Body of pancreas (tissue), 4 donors: ENCODE data around the gene KLHL8. TPM values are rescaled to one million over a fixed set of nuclear protein-coding genes. Genes with fewer than 3 reads are reported as not detected.

ENCODE experiments used
- ATAC-seq: fragments of 150-250 bp; one replicate; pipeline ENCODE4 v1.9.1; 2016
- DNase-seq, 4 donors: peaks; one replicate each; pipeline ENCODE4 v3.0.0-alpha.2; 2019
- H3K27ac ChIP-seq, 4 donors: fragments of 200-600 bp; sonication (generic); 1 replicate in 3 of 4; 2 replicates in 1 of 4; pipeline versions ENCODE4 v1.5.1 to v1.6.1; 2016 to 2019; ENCODE audit warnings: mild to moderate bottlenecking in 1 of 4, mixed read lengths in 1 of 4, moderate library complexity in 1 of 4
- H3K27me3 ChIP-seq, 2 donors: fragments of 200-600 bp; sonication (generic); one replicate each; pipeline ENCODE4 v1.6.0; 2016; ENCODE audit warnings: mild to moderate bottlenecking in 1 of 2
- H3K36me3 ChIP-seq, 2 donors: fragments of 200-600 bp; sonication (generic); replicated peaks in 1 of 2; 2 replicates each; pipeline ENCODE4 v1.5.1; 2016; ENCODE audit warnings: low read depth in 2 of 2; ENCODE audit not compliant: insufficient read depth in 1 of 2
- H3K4me1 ChIP-seq: fragments of 200-600 bp; sonication (generic); one replicate; pipeline ENCODE4 v1.6.0; 2016
- H3K4me3 ChIP-seq, 2 donors: fragments of 200-600 bp; sonication (generic); 1 replicate in 1 of 2; 2 replicates in 1 of 2; pipeline ENCODE4 v1.5.1; 2016 to 2019
- H3K9me3 ChIP-seq, 3 donors: fragments of 200-600 bp; sonication (generic); 1 replicate in 2 of 3; 2 replicates in 1 of 3; pipeline ENCODE4 v1.5.1; 2016
- POLR2A ChIP-seq, 3 donors: fragments of 450-650 bp; IDR thresholded peaks; one replicate each; pipeline ENCODE4 v1.6.1; 2016; ENCODE audit warnings: antibody characterized with exemption in 3 of 3, mild to moderate bottlenecking in 2 of 3
- WGBS, 2 donors: methylation state at CpG; one replicate each; pipeline ENCODE4 v1.1.5; 2017; 5-methylcytosine and 5-hydroxymethylcytosine counted together
- intact Hi-C: fragments of 100-400 bp; cut with DNase I; formaldehyde crosslinking; loops from one replicate; pipeline ENCODE4 v1.15.1; 2023
- total RNA-seq, 2 donors: library from RNA; depleted of rRNA; stranded (reverse); fragments of >200 nt; gene quantifications; one replicate each; pipeline ENCODE4 v1.1.0, GENCODE V29; 2016
- TF ChIP-seq, protein P1 (sequence below), 7 experiments: fragments of 450-650 bp in 4 of 7; fragments of 200-600 bp in 3 of 7; sonication (generic) in 3 of 7; IDR thresholded peaks; one replicate each; pipeline ENCODE4 v1.5.1; 2016 to 2019; ENCODE audit warnings: antibody characterized with exemption in 7 of 7

Gene KLHL8
- total RNA-seq, 2 donors from 2014 or later = 4.4 to 9.9 TPM

DNA sequence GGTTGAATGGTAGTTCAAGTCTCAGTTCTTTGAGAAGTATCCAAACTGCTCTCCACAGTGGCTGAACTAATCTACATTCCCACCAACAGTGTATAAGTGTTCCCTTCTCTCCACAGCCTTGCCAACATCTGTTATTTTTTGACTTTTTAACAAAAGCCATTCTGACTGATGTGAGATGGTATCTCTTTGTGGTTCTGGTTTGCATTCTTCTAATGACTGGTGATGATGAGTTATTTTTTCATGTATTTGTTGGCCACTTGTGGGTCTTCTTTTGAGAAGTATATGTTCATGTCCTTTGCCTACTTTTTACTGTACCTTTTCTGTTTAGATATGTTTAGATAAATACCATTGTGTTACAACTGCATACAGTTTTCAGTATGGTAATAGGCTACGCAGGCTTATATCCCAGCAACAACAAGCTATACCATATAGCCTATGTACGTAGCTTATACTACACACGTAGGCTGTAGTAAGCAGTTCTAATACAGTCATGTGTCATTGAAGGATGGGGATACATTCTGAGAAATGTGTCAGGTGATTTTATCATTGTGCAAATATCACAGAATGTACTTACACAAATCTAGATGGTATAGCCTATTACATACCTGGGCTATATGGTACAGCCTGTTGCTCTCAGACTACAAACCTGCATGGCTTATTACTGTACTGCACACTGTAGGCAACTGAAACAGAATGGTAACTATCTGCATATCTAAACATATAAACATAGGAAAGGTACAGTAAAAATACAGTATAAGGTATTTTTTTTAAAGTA, 28.1 kb downstream of the KLHL8 start:
- DNase-seq = no peak
- Histone ChIP-seq H3K27ac (no peak overlapping the region), H3K4me1 (peaks cover 11% of the 10 kb centered on the region), H3K27me3 (no peaks in the 10 kb centered on the region), H3K36me3 (peaks cover 0 to 2% of the 10 kb centered on the region in 2 donors), H3K4me3 (no peak overlapping the region), H3K9me3 (no peaks in the 10 kb centered on the region)
- no peak for ATAC-seq
- no peak for TF ChIP-seq POLR2A (IDR thresholded peaks at IDR 0.05)
- TF ChIP-seq, protein P1, sequence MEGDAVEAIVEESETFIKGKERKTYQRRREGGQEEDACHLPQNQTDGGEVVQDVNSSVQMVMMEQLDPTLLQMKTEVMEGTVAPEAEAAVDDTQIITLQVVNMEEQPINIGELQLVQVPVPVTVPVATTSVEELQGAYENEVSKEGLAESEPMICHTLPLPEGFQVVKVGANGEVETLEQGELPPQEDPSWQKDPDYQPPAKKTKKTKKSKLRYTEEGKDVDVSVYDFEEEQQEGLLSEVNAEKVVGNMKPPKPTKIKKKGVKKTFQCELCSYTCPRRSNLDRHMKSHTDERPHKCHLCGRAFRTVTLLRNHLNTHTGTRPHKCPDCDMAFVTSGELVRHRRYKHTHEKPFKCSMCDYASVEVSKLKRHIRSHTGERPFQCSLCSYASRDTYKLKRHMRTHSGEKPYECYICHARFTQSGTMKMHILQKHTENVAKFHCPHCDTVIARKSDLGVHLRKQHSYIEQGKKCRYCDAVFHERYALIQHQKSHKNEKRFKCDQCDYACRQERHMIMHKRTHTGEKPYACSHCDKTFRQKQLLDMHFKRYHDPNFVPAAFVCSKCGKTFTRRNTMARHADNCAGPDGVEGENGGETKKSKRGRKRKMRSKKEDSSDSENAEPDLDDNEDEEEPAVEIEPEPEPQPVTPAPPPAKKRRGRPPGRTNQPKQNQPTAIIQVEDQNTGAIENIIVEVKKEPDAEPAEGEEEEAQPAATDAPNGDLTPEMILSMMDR (IDR thresholded peaks at IDR 0.05) = no peak
- intact Hi-C loops = no loop called here
- WGBS, 2 donors = 93 to 95% methylated on average over 3 of the region's 3 CpGs

DNA sequence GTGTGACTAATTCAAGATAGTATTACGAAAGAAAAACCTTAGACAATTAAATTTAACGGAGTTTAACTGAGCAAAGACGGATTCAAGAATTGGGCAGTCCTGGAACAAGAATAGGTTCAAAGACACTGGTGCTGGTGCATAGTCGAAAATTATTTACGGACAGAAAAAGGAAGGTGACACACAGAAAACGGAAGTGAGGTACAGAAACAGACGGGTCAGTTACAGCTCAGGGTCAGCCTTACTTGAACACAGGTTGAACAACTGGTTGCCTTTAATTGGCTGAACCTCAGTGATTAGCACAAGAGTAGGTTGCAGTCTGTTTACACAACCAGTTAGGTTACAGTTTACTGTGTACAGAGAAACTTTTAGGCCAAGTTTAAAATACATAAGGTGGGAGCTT, 31.5 kb downstream of the KLHL8 start:
- whole genome bisulfite sequencing, 2 donors = 84 to 89% methylated on average over 7 of the region's 7 CpGs
- no peaks in the 10 kb centered on the region for H3K27me3 ChIP-seq
- ATAC-seq = no peak
- intact Hi-C loops = no loop called here
- no peak overlapping the region for H3K27ac ChIP-seq
- no peak for DNase-seq
- no peaks in the 10 kb centered on the region for H3K9me3 ChIP-seq
- H3K36me3 ChIP-seq = peaks cover 0 to 2% of the 10 kb centered on the region in 2 donors
- H3K4me3 ChIP-seq = no peak overlapping the region
- TF ChIP-seq, protein P1 (IDR thresholded peaks at IDR 0.05) = no peak
- no peak for TF ChIP-seq POLR2A (IDR thresholded peaks at IDR 0.05)
- H3K4me1 ChIP-seq = peaks cover 7% of the 10 kb centered on the region

DNA sequence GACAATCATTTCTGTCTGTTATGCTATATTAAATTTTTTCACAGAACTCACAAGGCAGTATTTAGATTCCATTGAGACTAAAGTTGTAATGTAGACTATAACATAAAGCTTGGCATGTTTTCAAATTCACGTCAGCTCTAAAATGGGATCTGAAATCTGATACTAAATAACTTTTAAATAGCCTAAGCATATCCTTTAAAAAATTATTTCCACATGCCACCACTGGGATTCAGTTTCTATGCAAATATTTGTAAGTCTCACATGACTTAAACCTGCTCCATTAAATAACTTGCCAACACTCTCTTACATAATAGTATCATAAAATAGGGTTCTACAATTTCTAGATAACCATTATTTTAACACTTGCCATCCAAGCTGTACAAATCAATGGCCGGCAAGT, 32.4 kb downstream of the KLHL8 start:
- no peak for ATAC-seq
- 33 to 41% methylated on average over 2 of the region's 2 CpGs for WGBS, 2 donors
- no peak overlapping the region for H3K27ac ChIP-seq
- TF ChIP-seq POLR2A (IDR thresholded peaks at IDR 0.05) = no peak
- TF ChIP-seq, protein P1 (IDR thresholded peaks at IDR 0.05) = no peak
- no peak for DNase-seq
- H3K4me1 ChIP-seq = peaks cover 7% of the 10 kb centered on the region
- intact Hi-C loops = no loop called here
- no peaks in the 10 kb centered on the region for H3K9me3 ChIP-seq
- H3K27me3 ChIP-seq = no peaks in the 10 kb centered on the region
- H3K36me3 ChIP-seq = peaks cover 0 to 2% of the 10 kb centered on the region in 2 donors
- H3K4me3 ChIP-seq = no peak overlapping the region

DNA sequence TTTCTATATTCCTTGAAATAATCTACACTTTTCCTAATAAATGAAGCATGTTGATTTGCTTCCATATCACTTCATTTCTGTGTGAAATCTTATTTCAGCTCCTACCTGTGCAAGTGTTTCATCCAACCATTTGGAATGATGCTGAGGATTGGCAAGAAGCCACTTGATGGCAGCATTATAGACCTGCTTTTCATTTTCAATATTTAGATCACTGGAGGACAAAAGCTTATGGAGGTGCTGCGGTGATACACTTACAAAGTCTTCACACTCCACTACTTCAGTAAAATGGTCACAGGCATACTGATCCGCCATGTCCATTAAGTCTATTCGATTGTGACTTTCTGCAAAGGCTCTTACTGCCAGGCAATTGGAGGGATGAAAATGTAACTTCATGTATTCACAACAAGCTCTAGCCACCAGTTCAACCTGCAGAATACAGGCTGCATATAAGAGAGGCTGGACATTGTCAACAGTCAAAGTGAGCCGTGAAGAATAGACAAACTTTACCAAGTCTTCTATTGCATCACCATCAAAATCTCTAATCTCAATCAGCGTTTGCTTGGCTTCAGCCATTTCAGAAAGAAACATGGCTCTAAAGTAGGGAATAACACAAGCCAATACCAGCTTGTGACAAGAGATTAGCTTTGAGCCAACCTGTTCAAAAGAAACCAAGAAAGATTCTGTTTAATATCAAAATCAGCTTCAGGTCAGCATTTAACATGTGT, 35.1 kb downstream of the KLHL8 start:
- H3K9me3 ChIP-seq = no peaks in the 10 kb centered on the region
- DNase-seq (no peak), ATAC-seq (no peak)
- TF ChIP-seq, protein P1 (IDR thresholded peaks at IDR 0.05) = no peak
- TF ChIP-seq POLR2A (IDR thresholded peaks at IDR 0.05) = no peak
- no peak overlapping the region for H3K27ac ChIP-seq
- H3K27me3 ChIP-seq = no peaks in the 10 kb centered on the region
- WGBS, 2 donors = 71 to 87% methylated on average over 5 of the region's 5 CpGs
- H3K4me1 ChIP-seq = peaks cover 7% of the 10 kb centered on the region
- H3K36me3 ChIP-seq = no peaks in the 10 kb centered on the region
- intact Hi-C loops = no loop called here
- H3K4me3 ChIP-seq = no peak overlapping the region
